Thyroid gland (tissue), 4 donors: ENCODE data around the gene MAP3K13. TPM values are rescaled to one million over a fixed set of nuclear protein-coding genes. Genes with fewer than 3 reads are reported as not detected.
"Not testable (repeated sequence)": the region's sequence is repeated elsewhere in the genome, so short reads cannot be mapped to it uniquely, and the experiment has no call there.

Experiments
- DNase-seq, 2 donors: peaks; one replicate each; pipeline ENCODE4 v3.0.0-alpha.2; 2019
- H3K27ac ChIP-seq, 3 donors: fragments of 200-600 bp; sonication (generic); 1 replicate in 2 of 3; 2 replicates in 1 of 3; pipeline ENCODE4 v1.5.1; 2016 to 2019; ENCODE audit warnings: mild to moderate bottlenecking in 1 of 3, moderate library complexity in 1 of 3
- H3K27me3 ChIP-seq: fragments of 200-600 bp; sonication (generic); one replicate; pipeline ENCODE4 v1.5.1; 2019
- H3K36me3 ChIP-seq, 2 donors: fragments of 200-600 bp; sonication (generic); one replicate each; pipeline ENCODE4 v1.5.1; 2016 to 2019
- H3K4me1 ChIP-seq, 2 donors: fragments of 200-600 bp; sonication (generic); one replicate each; pipeline ENCODE4 v1.5.1; 2017 to 2019
- H3K4me3 ChIP-seq, 3 donors: fragments of 200-600 bp; sonication (generic); replicated peaks in 1 of 3; 1 replicate in 2 of 3; 2 replicates in 1 of 3; pipeline ENCODE4 v1.5.1; 2016; ENCODE audit warnings: mild to moderate bottlenecking in 1 of 3
- H3K9me3 ChIP-seq: fragments of 200-600 bp; sonication (generic); one replicate; pipeline ENCODE4 v1.5.1; 2017
- POLR2A ChIP-seq, 2 donors: fragments of 450-650 bp; IDR thresholded peaks; one replicate each; pipeline ENCODE4 v1.6.1; 2017; ENCODE audit warnings: antibody characterized with exemption in 2 of 2, mild to moderate bottlenecking in 2 of 2, moderate library complexity in 1 of 2
- WGBS, 2 donors: methylation state at CpG; one replicate each; pipeline ENCODE4 v1.1.5; 2017; 5-methylcytosine and 5-hydroxymethylcytosine counted together
- intact Hi-C: fragments of 100-400 bp; cut with DNase I; formaldehyde crosslinking; loops from one replicate; pipeline ENCODE4 v1.15.1; 2023
- total RNA-seq, 4 donors: library from RNA; depleted of rRNA; stranded (reverse); fragments of >200 nt; gene quantifications; one replicate each; pipeline ENCODE4 v1.2.3, GENCODE V29; 2016
- TF ChIP-seq, protein P1 (sequence below), 6 experiments: fragments of 200-600 bp in 3 of 6; fragments of 450-650 bp in 3 of 6; sonication (generic) in 3 of 6; IDR thresholded peaks; one replicate each; pipeline ENCODE4 v1.5.1; 2016 to 2019; ENCODE audit warnings: antibody characterized with exemption in 6 of 6, mild to moderate bottlenecking in 2 of 6, inconsistent platforms in 1 of 6, moderate library complexity in 1 of 6

The MAP3K13 gene
- total RNA-seq, 4 donors from 2014 or later = 44.4 to 58.0 (median 46.2) TPM

DNA sequence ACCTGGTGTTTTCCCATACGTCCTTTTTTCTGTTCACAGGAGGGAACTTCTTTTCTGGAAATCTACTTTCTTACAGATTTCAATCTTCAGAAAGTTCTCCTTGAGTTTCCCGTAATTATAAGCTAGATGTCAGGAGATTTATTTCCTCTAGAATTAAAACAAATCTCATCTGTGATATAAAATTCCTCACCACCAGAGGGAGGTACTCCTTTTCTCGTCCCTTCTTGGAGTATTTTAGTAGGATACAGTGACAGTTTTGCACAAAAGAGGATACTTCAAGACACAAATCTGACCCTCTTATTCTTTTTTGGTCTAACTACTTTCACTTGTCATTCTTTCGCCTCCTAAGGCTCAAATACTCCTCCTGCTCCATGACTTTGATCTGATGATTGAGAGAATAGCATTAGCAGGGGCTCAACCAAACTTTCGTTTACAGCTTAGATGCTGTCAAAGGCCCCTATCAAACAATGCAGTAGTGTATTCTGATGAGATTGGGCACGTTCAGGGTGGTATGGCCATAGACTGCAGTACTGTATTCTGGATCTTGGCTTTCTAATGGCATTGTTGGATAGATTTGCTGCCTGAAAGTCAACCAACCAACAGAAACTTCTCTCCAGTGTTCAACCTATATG is 97.9 kb downstream of the MAP3K13 start:
- H3K27ac ChIP-seq = no peak overlapping the region
- no peaks in the 10 kb centered on the region for H3K27me3 ChIP-seq
- 87 to 90% methylated on average over 6 of the region's 6 CpGs for WGBS, 2 donors
- no peak for TF ChIP-seq POLR2A (IDR thresholded peaks at IDR 0.05)
- TF ChIP-seq, protein P1, sequence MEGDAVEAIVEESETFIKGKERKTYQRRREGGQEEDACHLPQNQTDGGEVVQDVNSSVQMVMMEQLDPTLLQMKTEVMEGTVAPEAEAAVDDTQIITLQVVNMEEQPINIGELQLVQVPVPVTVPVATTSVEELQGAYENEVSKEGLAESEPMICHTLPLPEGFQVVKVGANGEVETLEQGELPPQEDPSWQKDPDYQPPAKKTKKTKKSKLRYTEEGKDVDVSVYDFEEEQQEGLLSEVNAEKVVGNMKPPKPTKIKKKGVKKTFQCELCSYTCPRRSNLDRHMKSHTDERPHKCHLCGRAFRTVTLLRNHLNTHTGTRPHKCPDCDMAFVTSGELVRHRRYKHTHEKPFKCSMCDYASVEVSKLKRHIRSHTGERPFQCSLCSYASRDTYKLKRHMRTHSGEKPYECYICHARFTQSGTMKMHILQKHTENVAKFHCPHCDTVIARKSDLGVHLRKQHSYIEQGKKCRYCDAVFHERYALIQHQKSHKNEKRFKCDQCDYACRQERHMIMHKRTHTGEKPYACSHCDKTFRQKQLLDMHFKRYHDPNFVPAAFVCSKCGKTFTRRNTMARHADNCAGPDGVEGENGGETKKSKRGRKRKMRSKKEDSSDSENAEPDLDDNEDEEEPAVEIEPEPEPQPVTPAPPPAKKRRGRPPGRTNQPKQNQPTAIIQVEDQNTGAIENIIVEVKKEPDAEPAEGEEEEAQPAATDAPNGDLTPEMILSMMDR (IDR thresholded peaks at IDR 0.05) = peak in 2 of 6 experiments; percentile 7 to 12
- H3K36me3 ChIP-seq = peaks cover 3 to 5% of the 10 kb centered on the region in 2 donors
- DNase-seq = no peak
- no peak overlapping the region for H3K4me3 ChIP-seq
- intact Hi-C loops = no loop called here
- H3K9me3 ChIP-seq = no peaks in the 10 kb centered on the region
- H3K4me1 ChIP-seq = no peaks in the 10 kb centered on the region

DNA sequence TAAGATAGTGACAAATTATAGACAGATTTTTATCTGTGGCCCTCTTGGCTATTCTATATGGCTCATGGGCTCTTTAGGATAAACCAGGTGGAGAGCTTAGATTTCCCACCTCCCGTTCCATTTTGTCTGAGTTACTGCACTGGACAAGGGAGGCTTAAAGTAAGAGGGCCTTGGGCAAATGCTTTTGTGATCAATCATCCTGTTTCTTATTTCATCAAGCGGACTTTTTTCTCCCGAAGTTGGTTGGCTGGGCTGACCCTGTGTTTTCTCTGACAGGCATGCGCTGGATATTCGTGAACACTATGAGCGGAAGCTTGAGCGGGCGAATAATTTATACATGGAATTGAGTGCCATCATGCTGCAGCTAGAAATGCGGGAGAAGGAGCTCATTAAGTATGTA is 102.5 kb downstream of the MAP3K13 start:
- H3K36me3 ChIP-seq = peaks cover 7 to 17% of the 10 kb centered on the region in 2 donors
- H3K27ac ChIP-seq = no peak overlapping the region
- H3K27me3 ChIP-seq = no peaks in the 10 kb centered on the region
- WGBS, 2 donors = 94 to 95% methylated on average over 9 of the region's 9 CpGs
- H3K4me3 ChIP-seq = no peak overlapping the region
- H3K9me3 ChIP-seq = no peaks in the 10 kb centered on the region
- TF ChIP-seq, protein P1 (IDR thresholded peaks at IDR 0.05) = no peak
- TF ChIP-seq POLR2A (IDR thresholded peaks at IDR 0.05) = no peak
- intact Hi-C loops = no loop called here
- no peaks in the 10 kb centered on the region for H3K4me1 ChIP-seq
- DNase-seq = no peak

DNA sequence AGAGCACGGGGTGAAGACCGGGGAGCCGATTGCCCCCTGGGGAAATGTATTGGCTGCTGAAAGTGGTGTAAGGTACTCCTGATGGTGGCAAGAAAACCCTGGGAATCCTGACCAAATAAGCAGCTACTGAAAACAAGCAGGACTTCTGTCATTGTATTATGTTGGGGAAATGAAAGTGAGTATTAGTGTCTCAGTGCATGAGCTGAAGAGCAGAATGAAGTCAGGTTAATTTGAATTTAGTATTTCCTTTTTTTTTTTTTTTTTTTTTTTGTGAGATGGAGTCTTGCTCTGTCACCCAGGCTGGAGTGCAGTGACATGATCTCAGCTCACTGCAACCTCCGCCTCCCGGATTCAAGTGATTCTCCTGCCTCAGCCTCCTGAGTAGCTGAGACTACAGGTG is 103.2 kb downstream of the MAP3K13 start:
- peaks cover 7 to 17% of the 10 kb centered on the region in 2 donors for H3K36me3 ChIP-seq

DNA sequence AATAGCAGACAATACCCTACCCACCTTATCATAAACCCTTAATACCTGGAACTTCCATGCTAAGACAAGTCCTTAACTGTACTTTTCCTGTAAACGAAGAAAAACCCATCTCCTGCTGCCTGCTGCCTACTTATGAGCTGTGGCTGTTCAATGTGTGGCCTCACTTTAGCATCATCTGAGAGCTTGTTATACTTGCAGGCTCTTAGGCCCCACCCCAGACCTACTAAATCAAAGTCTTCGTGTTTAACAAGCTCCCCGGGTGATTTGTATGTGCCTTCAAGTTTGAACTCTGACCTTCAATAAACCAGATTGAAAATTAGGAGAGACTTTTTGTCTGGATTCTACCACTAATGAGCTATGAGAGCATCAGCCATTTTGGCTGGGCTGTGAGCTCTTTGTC is 106.6 kb downstream of the MAP3K13 start:
- H3K4me1 ChIP-seq = no peaks in the 10 kb centered on the region
- no peaks in the 10 kb centered on the region for H3K27me3 ChIP-seq
- H3K27ac ChIP-seq = no peak overlapping the region
- TF ChIP-seq, protein P1 (IDR thresholded peaks at IDR 0.05) = no peak
- no peak for TF ChIP-seq POLR2A (IDR thresholded peaks at IDR 0.05)
- H3K36me3 ChIP-seq = peaks cover 23 to 32% of the 10 kb centered on the region in 2 donors
- no peaks in the 10 kb centered on the region for H3K9me3 ChIP-seq
- no peak overlapping the region for H3K4me3 ChIP-seq
- no peak for DNase-seq
- WGBS, 2 donors = 82 to 86% methylated on average over 3 of the region's 3 CpGs
- intact Hi-C loops = no loop called here

More for the DNA sequence above, 103.2 kb downstream of the MAP3K13 start:
- H3K4me1 ChIP-seq, H3K27me3 ChIP-seq, H3K4me3 ChIP-seq, H3K9me3 ChIP-seq, intact Hi-C loops, DNase-seq, H3K27ac ChIP-seq: not testable (repeated sequence)
- WGBS, 2 donors = 93% methylated on average over 5 of the region's 5 CpGs

DNA sequence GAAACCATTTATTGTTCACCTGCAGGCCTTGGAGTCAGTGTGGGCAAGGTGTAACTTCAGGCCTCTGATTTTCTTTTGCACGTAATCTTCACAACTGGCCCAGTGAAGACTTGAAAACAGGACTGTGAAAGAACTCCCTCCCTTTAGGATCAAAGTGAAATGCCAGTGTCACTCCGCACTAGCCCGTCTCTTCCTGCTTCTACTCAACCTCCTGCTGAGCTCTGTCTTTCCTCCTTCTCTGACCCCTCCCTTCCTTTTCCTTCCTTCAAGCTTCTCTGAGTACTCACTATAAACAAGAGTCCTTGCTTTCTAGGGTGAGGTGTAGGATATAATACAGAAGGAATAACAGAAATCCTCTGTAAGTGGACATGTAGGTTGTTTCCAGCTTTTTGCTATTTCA is 107.4 kb downstream of the MAP3K13 start:
- TF ChIP-seq, protein P1 (IDR thresholded peaks at IDR 0.05) = no peak
- TF ChIP-seq POLR2A (IDR thresholded peaks at IDR 0.05) = no peak
- WGBS, 2 donors = 82 to 84% methylated on average over 3 of the region's 3 CpGs
- Histone ChIP-seq H3K4me1 (no peaks in the 10 kb centered on the region), H3K36me3 (peaks cover 28 to 33% of the 10 kb centered on the region in 2 donors), H3K27me3 (no peaks in the 10 kb centered on the region), H3K4me3 (no peak overlapping the region), H3K9me3 (no peaks in the 10 kb centered on the region), H3K27ac (no peak overlapping the region)
- DNase-seq = no peak
- intact Hi-C loops = no loop called here
